Osteocyte (in vitro differentiated cells): ENCODE data around the gene EFNA5. TPM values are rescaled to one million over a fixed set of nuclear protein-coding genes. Genes with fewer than 3 reads are reported as not detected.

Experiments
- DNase-seq: peaks from one replicate; pipeline ENCODE4 v3.0.0; 2021; ENCODE audit warnings: mixed read lengths; ENCODE audit not compliant: unreplicated experiment; ENCODE audit errors: extremely low spot score
- H3K27ac Mint-ChIP-seq: one replicate; pipeline ENCODE4 v1.8.0; 2021; ENCODE audit warnings: mild to moderate bottlenecking, mixed read lengths; ENCODE audit not compliant: unreplicated experiment
- H3K27me3 Mint-ChIP-seq: one replicate; pipeline ENCODE4 v1.8.0; 2021; ENCODE audit warnings: mixed read lengths; ENCODE audit not compliant: unreplicated experiment
- H3K36me3 Mint-ChIP-seq: one replicate; pipeline ENCODE4 v1.8.0; 2021; ENCODE audit warnings: mixed read lengths; ENCODE audit not compliant: unreplicated experiment
- H3K4me1 Mint-ChIP-seq: one replicate; pipeline ENCODE4 v1.8.0; 2021; ENCODE audit warnings: mixed read lengths; ENCODE audit not compliant: unreplicated experiment
- H3K4me3 Mint-ChIP-seq: one replicate; pipeline ENCODE4 v1.8.0; 2021; ENCODE audit warnings: mild to moderate bottlenecking, moderate library complexity, mixed read lengths; ENCODE audit not compliant: unreplicated experiment
- H3K9me3 Mint-ChIP-seq: one replicate; pipeline ENCODE4 v1.8.0; 2021; ENCODE audit warnings: mixed read lengths; ENCODE audit not compliant: unreplicated experiment
- total RNA-seq: library from RNA; stranded (reverse); gene quantifications from 2 replicates; pipeline ENCODE4 v1.2.1, GENCODE V29; 2021
- TF ChIP-seq, protein P1 (sequence below): fragments of 200-600 bp; sonication (generic); IDR thresholded peaks from 2 replicates; pipeline ENCODE4 v1.5.0; 2021; ENCODE audit warnings: antibody characterized with exemption, mild to moderate bottlenecking, moderate library complexity

Gene EFNA5
- total RNA-seq, 1 donor from 2014 or later, result 34.2 TPM

DNA sequence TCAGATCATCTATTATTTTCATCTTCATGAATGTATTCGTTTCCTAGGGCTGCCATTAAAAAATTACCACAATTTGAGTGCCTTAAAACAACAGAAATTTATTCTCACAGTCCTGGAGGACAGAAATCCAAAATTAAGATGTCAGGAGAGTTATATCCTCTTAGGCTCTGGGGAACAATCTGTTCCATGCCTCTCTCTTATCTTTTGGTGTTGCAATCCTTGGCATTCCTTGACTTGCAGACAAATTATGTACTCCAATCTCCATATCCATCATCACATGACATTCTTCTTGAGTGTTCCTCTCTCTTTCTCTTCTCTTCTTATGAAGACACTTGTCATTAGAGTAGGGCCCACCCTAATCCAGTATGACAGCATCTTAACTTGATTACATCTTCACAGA lies 339.4 kb downstream of the EFNA5 start:
- no peak for DNase-seq
- Mint-ChIP-seq H3K4me3 (no peak overlapping the region), H3K27me3 (no peaks in the 10 kb centered on the region), H3K36me3 (no peaks in the 10 kb centered on the region), H3K4me1 (no peaks in the 10 kb centered on the region), H3K9me3 (no peaks in the 10 kb centered on the region), H3K27ac (no peak overlapping the region)
- TF ChIP-seq, protein P1, sequence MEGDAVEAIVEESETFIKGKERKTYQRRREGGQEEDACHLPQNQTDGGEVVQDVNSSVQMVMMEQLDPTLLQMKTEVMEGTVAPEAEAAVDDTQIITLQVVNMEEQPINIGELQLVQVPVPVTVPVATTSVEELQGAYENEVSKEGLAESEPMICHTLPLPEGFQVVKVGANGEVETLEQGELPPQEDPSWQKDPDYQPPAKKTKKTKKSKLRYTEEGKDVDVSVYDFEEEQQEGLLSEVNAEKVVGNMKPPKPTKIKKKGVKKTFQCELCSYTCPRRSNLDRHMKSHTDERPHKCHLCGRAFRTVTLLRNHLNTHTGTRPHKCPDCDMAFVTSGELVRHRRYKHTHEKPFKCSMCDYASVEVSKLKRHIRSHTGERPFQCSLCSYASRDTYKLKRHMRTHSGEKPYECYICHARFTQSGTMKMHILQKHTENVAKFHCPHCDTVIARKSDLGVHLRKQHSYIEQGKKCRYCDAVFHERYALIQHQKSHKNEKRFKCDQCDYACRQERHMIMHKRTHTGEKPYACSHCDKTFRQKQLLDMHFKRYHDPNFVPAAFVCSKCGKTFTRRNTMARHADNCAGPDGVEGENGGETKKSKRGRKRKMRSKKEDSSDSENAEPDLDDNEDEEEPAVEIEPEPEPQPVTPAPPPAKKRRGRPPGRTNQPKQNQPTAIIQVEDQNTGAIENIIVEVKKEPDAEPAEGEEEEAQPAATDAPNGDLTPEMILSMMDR, result no peak

DNA sequence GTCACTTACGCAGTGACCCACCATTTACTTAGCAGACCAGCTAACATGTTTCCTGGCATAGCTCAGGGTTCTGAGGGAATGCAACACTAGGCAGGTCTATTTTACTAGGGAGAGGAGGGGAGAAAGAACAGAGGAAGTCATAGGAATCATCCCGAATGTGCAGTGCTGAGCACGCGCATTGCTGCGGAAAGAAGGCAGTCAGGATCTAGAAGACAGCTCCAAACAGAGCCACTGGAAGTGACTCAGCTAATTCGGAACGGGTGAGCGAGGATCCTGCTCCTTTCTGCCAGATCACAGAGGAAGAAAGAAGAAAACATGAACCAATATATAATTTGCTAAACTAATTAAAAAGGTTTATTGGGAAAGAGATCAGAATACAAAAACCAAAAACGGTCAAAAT lies 339.8 kb downstream of the EFNA5 start:
- no peak overlapping the region for H3K4me3 Mint-ChIP-seq
- no peaks in the 10 kb centered on the region for H3K4me1 Mint-ChIP-seq
- no peaks in the 10 kb centered on the region for H3K27me3 Mint-ChIP-seq
- no peak overlapping the region for H3K27ac Mint-ChIP-seq
- DNase-seq, result no peak
- no peaks in the 10 kb centered on the region for H3K36me3 Mint-ChIP-seq
- no peaks in the 10 kb centered on the region for H3K9me3 Mint-ChIP-seq
- TF ChIP-seq, protein P1, result no peak

DNA sequence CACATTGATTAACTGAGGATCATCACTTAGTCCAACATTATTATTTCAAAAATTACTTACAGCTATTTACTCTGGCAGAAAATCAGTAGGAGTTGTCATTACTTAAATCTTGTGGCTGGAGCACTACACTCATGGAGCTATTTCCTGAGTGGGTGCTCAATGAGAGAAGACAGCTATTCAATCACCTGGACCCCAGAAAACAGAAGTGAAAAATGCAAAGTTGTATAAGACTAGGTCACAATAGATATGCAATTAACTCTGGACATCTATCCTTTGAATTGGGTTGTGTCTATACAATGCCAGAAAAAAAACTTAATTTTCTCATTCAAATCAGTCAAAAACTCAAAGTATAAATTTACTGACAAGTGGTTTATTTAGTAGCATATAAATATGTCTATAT lies 340.9 kb downstream of the EFNA5 start:
- DNase-seq, result no peak
- Mint-ChIP-seq H3K4me1 (no peaks in the 10 kb centered on the region), H3K27ac (no peak overlapping the region), H3K9me3 (no peaks in the 10 kb centered on the region), H3K27me3 (no peaks in the 10 kb centered on the region), H3K36me3 (no peaks in the 10 kb centered on the region), H3K4me3 (no peak overlapping the region)
- TF ChIP-seq, protein P1, result no peak
